ENCODE measurements around the gene UAP1.
"Not testable (repeated sequence)": the region's sequence is repeated elsewhere in the genome, so short reads cannot be mapped to it uniquely, and the experiment has no call there.

The UAP1 gene

GRCh38 chr1:162566870-162567269, 5.3 kb downstream of the UAP1 start:
- DNase-seq = no peak

GRCh38 chr1:162568802-162569201, 7.3 kb downstream of the UAP1 start:
- DNase-seq = no peak

- no peak for DNase-seq
Measured at GRCh38 chr1:162570718-162571117, 9.2 kb downstream of the UAP1 start.

- DNase-seq = not testable (repeated sequence)
Measured at GRCh38 chr1:162571121-162571520, 9.6 kb downstream of the UAP1 start.

GRCh38 chr1:162571696-162572095, 10.2 kb downstream of the UAP1 start:
- DNase-seq = no peak

GRCh38 chr1:162573136-162573535, 11.6 kb downstream of the UAP1 start:
- DNase-seq = no peak

GRCh38 chr1:162578071-162578700, 16.7 kb downstream of the UAP1 start:
- no peak for DNase-seq

- no peak for DNase-seq
Measured at GRCh38 chr1:162578936-162579335, 17.4 kb downstream of the UAP1 start.

- DNase-seq = no peak
Measured at GRCh38 chr1:162580308-162580707, 18.8 kb downstream of the UAP1 start.

GRCh38 chr1:162582901-162583300, 21.4 kb downstream of the UAP1 start:
- DNase-seq = not testable (repeated sequence)

- DNase-seq = not testable (repeated sequence)
Measured at GRCh38 chr1:162585101-162585500, 23.6 kb downstream of the UAP1 start.

GRCh38 chr1:162587347-162587746, 25.8 kb downstream of the UAP1 start:
- DNase-seq = no peak

GRCh38 chr1:162587761-162588260, 26.3 kb downstream of the UAP1 start:
- DNase-seq = no peak

- DNase-seq = no peak
Measured at GRCh38 chr1:162590101-162590500, 28.6 kb downstream of the UAP1 start.

- no peak for DNase-seq
Measured at GRCh38 chr1:162590686-162591085, 29.2 kb downstream of the UAP1 start.

- no peak for DNase-seq
Measured at GRCh38 chr1:162596514-162597170, 35.1 kb downstream of the UAP1 start.

GRCh38 chr1:162599451-162599850, 37.9 kb downstream of the UAP1 start:
- DNase-seq = no peak

GRCh38 chr1:162603117-162603516, 41.6 kb downstream of the UAP1 start:
- not testable (repeated sequence) for DNase-seq

- no peak for DNase-seq
Measured at GRCh38 chr1:162605225-162605927, 43.9 kb downstream of the UAP1 start.

GRCh38 chr1:162609306-162609705, 47.8 kb downstream of the UAP1 start:
- no peak for DNase-seq

- no peak for DNase-seq
Measured at GRCh38 chr1:162612606-162613400, 51.3 kb downstream of the UAP1 start.

- DNase-seq = no peak
Measured at GRCh38 chr1:162616848-162617247, 55.3 kb downstream of the UAP1 start.

GRCh38 chr1:162617513-162617912, 56.0 kb downstream of the UAP1 start:
- no peak for DNase-seq
